Measurements from ENCODE around the gene FOXO6. TPM values are rescaled to one million over a fixed set of nuclear protein-coding genes. Genes with fewer than 3 reads are reported as not detected.

FOXO6 gene
- total RNA-seq (2016; rRNA removed; fragmentation: Illumina TruSeq; extraction: Trizol) (0.13 TPM in 1 of 2 replicates, not detected in the other), polyA plus RNA-seq (2011; rRNA removed) (not detected in 2 replicates), polyA minus RNA-seq (2011; rRNA and poly(A)+ RNA removed; ENCODE audit: low replicate concordance) (0.54 TPM in 1 of 2 replicates, not detected in the other), Bru-seq, nascent RNA (percentile 15 among the genes with signal in this experiment), BruChase-seq, experiment 1, labeled RNA remaining after a 6-hour chase (percentile 15 among the genes with signal in this experiment), BruChase-seq, experiment 2, labeled RNA remaining after a 2-hour chase (percentile 23 among the genes with signal in this experiment)
- total RNA-seq (2016; cell fraction: cytosol; rRNA removed; fragmentation: Illumina TruSeq; extraction: Trizol; ENCODE audit: low read depth) = not detected in 2 replicates
- 0.06 TPM in 1 of 2 replicates, not detected in the other for total RNA-seq (2016; cell fraction: insoluble cytoplasmic fraction; rRNA removed; fragmentation: Illumina TruSeq; extraction: Trizol)
- total RNA-seq (2016; cell fraction: membrane; rRNA removed; fragmentation: Illumina TruSeq; extraction: Trizol) = 0.07 TPM in 1 of 2 replicates, not detected in the other
- total RNA-seq (2016; cell fraction: nucleus; rRNA removed; fragmentation: Illumina TruSeq; extraction: Trizol) = 0.25 TPM in 1 of 2 replicates, not detected in the other
- polyA plus RNA-seq (2011; cell fraction: cytosol; rRNA removed) = not detected in 2 replicates
- polyA plus RNA-seq (2011; cell fraction: nucleus; rRNA removed) = not detected in 2 replicates
- 0.07 TPM in 1 of 2 replicates, not detected in the other for polyA plus RNA-seq (2012)
- polyA plus RNA-seq (2016; cell fraction: cytosol; fragmentation: Illumina TruSeq; extraction: Trizol; ENCODE audit: low read depth) = not detected in 2 replicates
- 0.11 and 0.15 TPM in 2 replicates for polyA plus RNA-seq (2016; cell fraction: insoluble cytoplasmic fraction; fragmentation: Illumina TruSeq; extraction: Trizol; ENCODE audit: low read depth)
- 0.06 TPM in 1 of 2 replicates, not detected in the other for polyA plus RNA-seq (2016; cell fraction: membrane; fragmentation: Illumina TruSeq; extraction: Trizol; ENCODE audit: low read depth)
- polyA plus RNA-seq (2016; cell fraction: nucleus; fragmentation: Illumina TruSeq; extraction: Trizol; ENCODE audit: insufficient read depth, low read depth) = not detected in 2 replicates
- polyA minus RNA-seq (2011; cell fraction: cytosol; rRNA and poly(A)+ RNA removed) = not detected in 2 replicates
- polyA minus RNA-seq (2011; cell fraction: nucleus; rRNA and poly(A)+ RNA removed) = not detected in 2 replicates
- long read RNA-seq, experiment 1 = 0 reads
- long read RNA-seq, experiment 2, partial matches to known transcripts = 0 of 1 reads
- long read RNA-seq, experiment 2, other reads (novel, unspliced or antisense) = 1 of 1 reads

DNA sequence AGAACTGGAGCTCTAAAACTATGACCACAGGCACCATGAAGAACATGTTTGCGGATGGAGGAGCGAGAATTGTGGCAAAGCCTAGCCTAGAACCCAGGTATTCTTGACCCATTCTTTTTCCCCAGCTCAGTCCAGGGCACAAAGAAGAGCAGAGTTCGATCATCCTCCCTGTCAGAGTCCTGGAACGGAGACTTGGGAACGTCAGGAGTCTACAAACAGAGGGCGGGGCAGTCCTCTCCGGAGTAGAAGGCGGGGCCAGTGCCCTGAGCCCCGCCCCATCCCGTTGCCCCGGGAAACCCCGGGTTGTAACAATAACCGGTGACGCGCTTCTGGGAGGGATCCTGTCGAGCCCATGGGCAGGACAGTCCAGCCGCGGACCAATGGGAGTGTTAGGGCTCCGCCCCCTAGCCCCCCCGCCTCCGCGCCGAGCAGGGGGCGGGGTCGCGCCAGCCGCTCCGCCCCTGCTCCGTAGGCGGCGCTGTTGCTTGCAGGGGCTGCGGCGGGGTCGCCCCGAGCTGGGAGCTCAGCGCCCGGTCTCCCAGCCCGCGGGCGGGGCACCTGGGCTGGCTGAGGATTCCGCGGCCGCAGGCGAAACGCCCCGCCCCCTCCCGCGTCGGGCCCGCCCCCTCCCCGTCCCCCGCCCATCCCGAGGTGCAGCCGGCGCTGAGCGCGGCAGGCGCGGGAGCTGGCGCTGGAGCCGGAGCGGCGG, at the start of gene FOXO6:
Gene FOXO6, plus strand, starts transcription at position 649 of the 709 bp plus-strand sequence.
- WGBS (ENCODE audit: low lambda C conversion rate) = 26% methylated on average over 6 of the region's 63 CpGs
- H3K4me3 ChIP-seq (replicated peaks in 1 of 3; ENCODE audit: insufficient read depth in 1 of 3, low read depth in 2 of 3, low read length in 3 of 3) = peak within 1 kb of the TSS; percentile 7 to 68 (median 48); a peak in 4 of 6 replicates
- peak; percentile 89 for FAIRE-seq
- no peak within 1 kb of the TSS for H2AFZ ChIP-seq (ENCODE audit: low read length)
- DNase-seq (ENCODE audit: low spot score) = peak; percentile 92
- in situ Hi-C loops (cut with HindIII; ENCODE audit: extremely low pct_ligation_motif_present, low pct_unique_long_range_greater_than_20kb) = no loop called here
- H3K9me3 ChIP-seq (ENCODE audit: low read length) = no peaks in the 10 kb centered on the region
- peaks cover 3% of the 10 kb centered on the region; the same call in 1 of the 2 replicates for H4K20me1 ChIP-seq (ENCODE audit: insufficient read depth, low read length)
- H3K36me3 ChIP-seq (replicated peaks in 1 of 2; ENCODE audit: control insufficient read depth in 1 of 2, insufficient read depth in 2 of 2, low read length in 2 of 2) = no peaks in the 10 kb centered on the region
- ChIA-PET CTCF (ENCODE audit: low intra/inter-chr PET ratio, low total read pairs) (no interaction called here), POLR2A (interaction anchor here (0.7 to 1.1 kb wide), 2 partner anchors 9 to 55 kb away, joined by 3 read pairs; no protein-coding TSS in a partner anchor)
- no peak within 1 kb of the TSS for H3K27ac ChIP-seq (ENCODE audit: extremely low read length, insufficient read depth, low read length)
- ATAC-seq = peak; percentile 89
- H3K9ac ChIP-seq (ENCODE audit: insufficient read depth, low read depth, low read length) = no peak within 1 kb of the TSS
- BruUV-seq (replicated peaks) = no TSS peak
- intact Hi-C loops (cut with micrococcal nuclease; ENCODE audit: unreplicated experiment) = loop anchor here (5.0 kb wide), 1 partner anchor 56 kb away; no protein-coding TSS in a partner anchor
- H3K79me2 ChIP-seq (ENCODE audit: insufficient read depth, low read length) = no peaks in the 10 kb centered on the region
- H3K27me3 ChIP-seq (ENCODE audit: control insufficient read depth in 1 of 2, insufficient read depth in 2 of 2, low read length in 2 of 2) = peaks cover 11 to 34% of the 10 kb centered on the region in 2 experiments
- H3K4me1 ChIP-seq (ENCODE audit: insufficient read depth, low read length) = peaks cover 18% of the 10 kb centered on the region
- peak within 1 kb of the TSS; percentile 76 for H3K4me2 ChIP-seq (ENCODE audit: low read depth, low read length)
- TF ChIP-seq ZNF775 (CRISPR knock-in tag; IDR thresholded peaks at IDR 0.05; ENCODE audit: borderline replicate concordance) (no peak), ZFP37 (CRISPR knock-in tag; IDR thresholded peaks at IDR 0.05; ENCODE audit: borderline replicate concordance) (no peak), ZNF772 (CRISPR knock-in tag; IDR thresholded peaks at IDR 0.05) (no peak; the same call in 1 of the 2 replicates), POLR2G (IDR thresholded peaks at IDR 0.05; ENCODE audit: low read depth, low read length) (no peak), KLF6 (CRISPR knock-in tag; IDR thresholded peaks at IDR 0.05) (no peak), RXRA (CRISPR knock-in tag; IDR thresholded peaks at IDR 0.05) (no peak), ZNF275 (CRISPR knock-in tag; IDR thresholded peaks at IDR 0.05; ENCODE audit: borderline replicate concordance) (no peak), POGZ (CRISPR knock-in tag; IDR thresholded peaks at IDR 0.05) (peak; percentile 29; the same call in 1 of the 2 replicates), ZNF549 (CRISPR knock-in tag; IDR thresholded peaks at IDR 0.05) (no peak), IRF9 (CRISPR knock-in tag; IDR thresholded peaks at IDR 0.05; ENCODE audit: borderline replicate concordance) (no peak), SOX5 (CRISPR knock-in tag; IDR thresholded peaks at IDR 0.05; ENCODE audit: borderline replicate concordance) (peak; percentile 36; the same call in 1 of the 2 replicates)
- TF ChIP-seq, protein P1, sequence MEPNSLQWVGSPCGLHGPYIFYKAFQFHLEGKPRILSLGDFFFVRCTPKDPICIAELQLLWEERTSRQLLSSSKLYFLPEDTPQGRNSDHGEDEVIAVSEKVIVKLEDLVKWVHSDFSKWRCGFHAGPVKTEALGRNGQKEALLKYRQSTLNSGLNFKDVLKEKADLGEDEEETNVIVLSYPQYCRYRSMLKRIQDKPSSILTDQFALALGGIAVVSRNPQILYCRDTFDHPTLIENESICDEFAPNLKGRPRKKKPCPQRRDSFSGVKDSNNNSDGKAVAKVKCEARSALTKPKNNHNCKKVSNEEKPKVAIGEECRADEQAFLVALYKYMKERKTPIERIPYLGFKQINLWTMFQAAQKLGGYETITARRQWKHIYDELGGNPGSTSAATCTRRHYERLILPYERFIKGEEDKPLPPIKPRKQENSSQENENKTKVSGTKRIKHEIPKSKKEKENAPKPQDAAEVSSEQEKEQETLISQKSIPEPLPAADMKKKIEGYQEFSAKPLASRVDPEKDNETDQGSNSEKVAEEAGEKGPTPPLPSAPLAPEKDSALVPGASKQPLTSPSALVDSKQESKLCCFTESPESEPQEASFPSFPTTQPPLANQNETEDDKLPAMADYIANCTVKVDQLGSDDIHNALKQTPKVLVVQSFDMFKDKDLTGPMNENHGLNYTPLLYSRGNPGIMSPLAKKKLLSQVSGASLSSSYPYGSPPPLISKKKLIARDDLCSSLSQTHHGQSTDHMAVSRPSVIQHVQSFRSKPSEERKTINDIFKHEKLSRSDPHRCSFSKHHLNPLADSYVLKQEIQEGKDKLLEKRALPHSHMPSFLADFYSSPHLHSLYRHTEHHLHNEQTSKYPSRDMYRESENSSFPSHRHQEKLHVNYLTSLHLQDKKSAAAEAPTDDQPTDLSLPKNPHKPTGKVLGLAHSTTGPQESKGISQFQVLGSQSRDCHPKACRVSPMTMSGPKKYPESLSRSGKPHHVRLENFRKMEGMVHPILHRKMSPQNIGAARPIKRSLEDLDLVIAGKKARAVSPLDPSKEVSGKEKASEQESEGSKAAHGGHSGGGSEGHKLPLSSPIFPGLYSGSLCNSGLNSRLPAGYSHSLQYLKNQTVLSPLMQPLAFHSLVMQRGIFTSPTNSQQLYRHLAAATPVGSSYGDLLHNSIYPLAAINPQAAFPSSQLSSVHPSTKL (CRISPR knock-in tag; IDR thresholded peaks at IDR 0.05) = no peak

Data from HepG2 (cell line).